ENCODE results near the gene C2orf76. TPM values are rescaled to one million over a fixed set of nuclear protein-coding genes. Genes with fewer than 3 reads are reported as not detected.

The C2orf76 gene
- total and polyA plus RNA-seq, 2 experiments from 2014 or later, result 5.8 to 21.6 TPM

DNA sequence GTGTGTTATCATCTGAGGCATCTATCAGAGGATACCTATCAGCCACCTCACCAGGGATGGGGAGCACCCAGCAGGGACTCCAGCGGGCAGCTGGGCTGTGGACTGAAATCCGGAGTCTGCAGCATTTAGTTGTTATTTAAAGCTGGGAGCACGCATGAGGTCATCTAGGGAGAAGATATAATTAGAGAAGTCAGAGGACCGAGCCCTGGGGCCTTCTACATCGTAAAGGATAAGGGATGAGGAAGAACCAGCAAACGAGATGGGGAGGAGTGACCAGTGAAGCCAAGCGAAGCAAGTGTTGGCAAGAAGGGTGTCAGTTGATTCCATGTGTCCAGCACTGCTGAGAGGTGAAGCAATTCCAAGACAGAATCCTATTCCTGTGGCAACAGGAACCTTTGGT is 72.7 kb downstream of the C2orf76 start:
- Histone ChIP-seq H3K27me3 (ENCODE audit: insufficient read depth) (no peaks in the 10 kb centered on the region), H3K4me2 (no peak overlapping the region), H3F3A (replicated peaks; ENCODE audit: low read depth) (no peaks in the 10 kb centered on the region), H3K4me3 (no peak overlapping the region), H3K79me2 (replicated peaks; ENCODE audit: insufficient read depth) (no peaks in the 10 kb centered on the region), H3K36me3 (ENCODE audit: insufficient read depth) (no peaks in the 10 kb centered on the region), H3K27ac (ENCODE audit: low read depth) (no peak overlapping the region), H2AFZ (no peak overlapping the region), H4K20me1 (replicated peaks; ENCODE audit: insufficient read depth) (no peaks in the 10 kb centered on the region), H3K4me1 (ENCODE audit: insufficient read depth) (no peaks in the 10 kb centered on the region), H3K9me2 (ENCODE audit: insufficient read depth) (no peaks in the 10 kb centered on the region)
- H3K4me3 Mint-ChIP-seq, result no peak overlapping the region
- no peaks in the 10 kb centered on the region for H3K36me3 Mint-ChIP-seq (ENCODE audit: low read depth)
- no peak for DNase-seq (ENCODE audit: low spot score)
- peaks cover 4% of the 10 kb centered on the region for H3K27me3 Mint-ChIP-seq (ENCODE audit: insufficient read depth, low read depth, poor library complexity)
- no peak overlapping the region for H3K27ac Mint-ChIP-seq
- no peak for ATAC-seq
- H3K9me3 Mint-ChIP-seq, result no peaks in the 10 kb centered on the region
- H3K4me1 Mint-ChIP-seq, result no peaks in the 10 kb centered on the region; the same call in 2 of the 3 replicates
- TF ChIP-seq JUNB (IDR thresholded peaks at IDR 0.05; ENCODE audit: unreplicated experiment), result no peak
- no peak for TF ChIP-seq STAT1 (IDR thresholded peaks at IDR 0.05; ENCODE audit: unreplicated experiment)
- no peak for TF ChIP-seq EZH2 (IDR thresholded peaks at IDR 0.05; ENCODE audit: low read depth, unreplicated experiment)
- TF ChIP-seq POLR2AphosphoS5 (IDR thresholded peaks at IDR 0.05; ENCODE audit: low read depth), result no peak
- TF ChIP-seq, protein P1, sequence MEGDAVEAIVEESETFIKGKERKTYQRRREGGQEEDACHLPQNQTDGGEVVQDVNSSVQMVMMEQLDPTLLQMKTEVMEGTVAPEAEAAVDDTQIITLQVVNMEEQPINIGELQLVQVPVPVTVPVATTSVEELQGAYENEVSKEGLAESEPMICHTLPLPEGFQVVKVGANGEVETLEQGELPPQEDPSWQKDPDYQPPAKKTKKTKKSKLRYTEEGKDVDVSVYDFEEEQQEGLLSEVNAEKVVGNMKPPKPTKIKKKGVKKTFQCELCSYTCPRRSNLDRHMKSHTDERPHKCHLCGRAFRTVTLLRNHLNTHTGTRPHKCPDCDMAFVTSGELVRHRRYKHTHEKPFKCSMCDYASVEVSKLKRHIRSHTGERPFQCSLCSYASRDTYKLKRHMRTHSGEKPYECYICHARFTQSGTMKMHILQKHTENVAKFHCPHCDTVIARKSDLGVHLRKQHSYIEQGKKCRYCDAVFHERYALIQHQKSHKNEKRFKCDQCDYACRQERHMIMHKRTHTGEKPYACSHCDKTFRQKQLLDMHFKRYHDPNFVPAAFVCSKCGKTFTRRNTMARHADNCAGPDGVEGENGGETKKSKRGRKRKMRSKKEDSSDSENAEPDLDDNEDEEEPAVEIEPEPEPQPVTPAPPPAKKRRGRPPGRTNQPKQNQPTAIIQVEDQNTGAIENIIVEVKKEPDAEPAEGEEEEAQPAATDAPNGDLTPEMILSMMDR (conservative IDR thresholded peaks at IDR 0.05; ENCODE audit: low read depth in 2 of 2), result no peak
- no peak for TF ChIP-seq ZNF331 (CRISPR knock-in tag; IDR thresholded peaks at IDR 0.05; ENCODE audit: low read depth)
- TF ChIP-seq, protein P2, sequence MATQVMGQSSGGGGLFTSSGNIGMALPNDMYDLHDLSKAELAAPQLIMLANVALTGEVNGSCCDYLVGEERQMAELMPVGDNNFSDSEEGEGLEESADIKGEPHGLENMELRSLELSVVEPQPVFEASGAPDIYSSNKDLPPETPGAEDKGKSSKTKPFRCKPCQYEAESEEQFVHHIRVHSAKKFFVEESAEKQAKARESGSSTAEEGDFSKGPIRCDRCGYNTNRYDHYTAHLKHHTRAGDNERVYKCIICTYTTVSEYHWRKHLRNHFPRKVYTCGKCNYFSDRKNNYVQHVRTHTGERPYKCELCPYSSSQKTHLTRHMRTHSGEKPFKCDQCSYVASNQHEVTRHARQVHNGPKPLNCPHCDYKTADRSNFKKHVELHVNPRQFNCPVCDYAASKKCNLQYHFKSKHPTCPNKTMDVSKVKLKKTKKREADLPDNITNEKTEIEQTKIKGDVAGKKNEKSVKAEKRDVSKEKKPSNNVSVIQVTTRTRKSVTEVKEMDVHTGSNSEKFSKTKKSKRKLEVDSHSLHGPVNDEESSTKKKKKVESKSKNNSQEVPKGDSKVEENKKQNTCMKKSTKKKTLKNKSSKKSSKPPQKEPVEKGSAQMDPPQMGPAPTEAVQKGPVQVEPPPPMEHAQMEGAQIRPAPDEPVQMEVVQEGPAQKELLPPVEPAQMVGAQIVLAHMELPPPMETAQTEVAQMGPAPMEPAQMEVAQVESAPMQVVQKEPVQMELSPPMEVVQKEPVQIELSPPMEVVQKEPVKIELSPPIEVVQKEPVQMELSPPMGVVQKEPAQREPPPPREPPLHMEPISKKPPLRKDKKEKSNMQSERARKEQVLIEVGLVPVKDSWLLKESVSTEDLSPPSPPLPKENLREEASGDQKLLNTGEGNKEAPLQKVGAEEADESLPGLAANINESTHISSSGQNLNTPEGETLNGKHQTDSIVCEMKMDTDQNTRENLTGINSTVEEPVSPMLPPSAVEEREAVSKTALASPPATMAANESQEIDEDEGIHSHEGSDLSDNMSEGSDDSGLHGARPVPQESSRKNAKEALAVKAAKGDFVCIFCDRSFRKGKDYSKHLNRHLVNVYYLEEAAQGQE (IDR thresholded peaks at IDR 0.05; ENCODE audit: unreplicated experiment), result no peak
- TF ChIP-seq, protein P3, sequence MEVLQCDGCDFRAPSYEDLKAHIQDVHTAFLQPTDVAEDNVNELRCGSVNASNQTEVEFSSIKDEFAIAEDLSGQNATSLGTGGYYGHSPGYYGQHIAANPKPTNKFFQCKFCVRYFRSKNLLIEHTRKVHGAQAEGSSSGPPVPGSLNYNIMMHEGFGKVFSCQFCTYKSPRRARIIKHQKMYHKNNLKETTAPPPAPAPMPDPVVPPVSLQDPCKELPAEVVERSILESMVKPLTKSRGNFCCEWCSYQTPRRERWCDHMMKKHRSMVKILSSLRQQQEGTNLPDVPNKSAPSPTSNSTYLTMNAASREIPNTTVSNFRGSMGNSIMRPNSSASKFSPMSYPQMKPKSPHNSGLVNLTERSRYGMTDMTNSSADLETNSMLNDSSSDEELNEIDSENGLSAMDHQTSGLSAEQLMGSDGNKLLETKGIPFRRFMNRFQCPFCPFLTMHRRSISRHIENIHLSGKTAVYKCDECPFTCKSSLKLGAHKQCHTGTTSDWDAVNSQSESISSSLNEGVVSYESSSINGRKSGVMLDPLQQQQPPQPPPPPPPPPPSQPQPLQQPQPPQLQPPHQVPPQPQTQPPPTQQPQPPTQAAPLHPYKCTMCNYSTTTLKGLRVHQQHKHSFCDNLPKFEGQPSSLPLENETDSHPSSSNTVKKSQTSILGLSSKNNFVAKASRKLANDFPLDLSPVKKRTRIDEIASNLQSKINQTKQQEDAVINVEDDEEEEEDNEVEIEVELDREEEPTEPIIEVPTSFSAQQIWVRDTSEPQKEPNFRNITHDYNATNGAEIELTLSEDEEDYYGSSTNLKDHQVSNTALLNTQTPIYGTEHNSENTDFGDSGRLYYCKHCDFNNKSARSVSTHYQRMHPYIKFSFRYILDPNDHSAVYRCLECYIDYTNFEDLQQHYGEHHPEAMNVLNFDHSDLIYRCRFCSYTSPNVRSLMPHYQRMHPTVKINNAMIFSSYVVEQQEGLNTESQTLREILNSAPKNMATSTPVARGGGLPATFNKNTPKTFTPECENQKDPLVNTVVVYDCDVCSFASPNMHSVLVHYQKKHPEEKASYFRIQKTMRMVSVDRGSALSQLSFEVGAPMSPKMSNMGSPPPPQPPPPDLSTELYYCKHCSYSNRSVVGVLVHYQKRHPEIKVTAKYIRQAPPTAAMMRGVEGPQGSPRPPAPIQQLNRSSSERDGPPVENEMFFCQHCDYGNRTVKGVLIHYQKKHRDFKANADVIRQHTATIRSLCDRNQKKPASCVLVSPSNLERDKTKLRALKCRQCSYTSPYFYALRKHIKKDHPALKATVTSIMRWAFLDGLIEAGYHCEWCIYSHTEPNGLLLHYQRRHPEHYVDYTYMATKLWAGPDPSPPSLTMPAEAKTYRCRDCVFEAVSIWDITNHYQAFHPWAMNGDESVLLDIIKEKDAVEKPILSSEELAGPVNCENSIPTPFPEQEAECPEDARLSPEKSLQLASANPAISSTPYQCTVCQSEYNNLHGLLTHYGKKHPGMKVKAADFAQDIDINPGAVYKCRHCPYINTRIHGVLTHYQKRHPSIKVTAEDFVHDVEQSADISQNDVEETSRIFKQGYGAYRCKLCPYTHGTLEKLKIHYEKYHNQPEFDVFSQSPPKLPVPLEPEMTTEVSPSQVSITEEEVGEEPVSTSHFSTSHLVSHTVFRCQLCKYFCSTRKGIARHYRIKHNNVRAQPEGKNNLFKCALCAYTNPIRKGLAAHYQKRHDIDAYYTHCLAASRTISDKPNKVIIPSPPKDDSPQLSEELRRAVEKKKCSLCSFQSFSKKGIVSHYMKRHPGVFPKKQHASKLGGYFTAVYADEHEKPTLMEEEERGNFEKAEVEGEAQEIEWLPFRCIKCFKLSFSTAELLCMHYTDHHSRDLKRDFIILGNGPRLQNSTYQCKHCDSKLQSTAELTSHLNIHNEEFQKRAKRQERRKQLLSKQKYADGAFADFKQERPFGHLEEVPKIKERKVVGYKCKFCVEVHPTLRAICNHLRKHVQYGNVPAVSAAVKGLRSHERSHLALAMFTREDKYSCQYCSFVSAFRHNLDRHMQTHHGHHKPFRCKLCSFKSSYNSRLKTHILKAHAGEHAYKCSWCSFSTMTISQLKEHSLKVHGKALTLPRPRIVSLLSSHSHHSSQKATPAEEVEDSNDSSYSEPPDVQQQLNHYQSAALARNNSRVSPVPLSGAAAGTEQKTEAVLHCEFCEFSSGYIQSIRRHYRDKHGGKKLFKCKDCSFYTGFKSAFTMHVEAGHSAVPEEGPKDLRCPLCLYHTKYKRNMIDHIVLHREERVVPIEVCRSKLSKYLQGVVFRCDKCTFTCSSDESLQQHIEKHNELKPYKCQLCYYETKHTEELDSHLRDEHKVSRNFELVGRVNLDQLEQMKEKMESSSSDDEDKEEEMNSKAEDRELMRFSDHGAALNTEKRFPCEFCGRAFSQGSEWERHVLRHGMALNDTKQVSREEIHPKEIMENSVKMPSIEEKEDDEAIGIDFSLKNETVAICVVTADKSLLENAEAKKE (CRISPR knock-in tag; IDR thresholded peaks at IDR 0.05), result no peak
- TF ChIP-seq, protein P4, sequence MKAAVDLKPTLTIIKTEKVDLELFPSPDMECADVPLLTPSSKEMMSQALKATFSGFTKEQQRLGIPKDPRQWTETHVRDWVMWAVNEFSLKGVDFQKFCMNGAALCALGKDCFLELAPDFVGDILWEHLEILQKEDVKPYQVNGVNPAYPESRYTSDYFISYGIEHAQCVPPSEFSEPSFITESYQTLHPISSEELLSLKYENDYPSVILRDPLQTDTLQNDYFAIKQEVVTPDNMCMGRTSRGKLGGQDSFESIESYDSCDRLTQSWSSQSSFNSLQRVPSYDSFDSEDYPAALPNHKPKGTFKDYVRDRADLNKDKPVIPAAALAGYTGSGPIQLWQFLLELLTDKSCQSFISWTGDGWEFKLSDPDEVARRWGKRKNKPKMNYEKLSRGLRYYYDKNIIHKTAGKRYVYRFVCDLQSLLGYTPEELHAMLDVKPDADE (IDR thresholded peaks at IDR 0.05), result no peak
- no peak for TF ChIP-seq NANOG (IDR thresholded peaks at IDR 0.05; ENCODE audit: borderline replicate concordance)

Data from GM23338 (cell line).